ENCODE measurements around the gene APBA1.

Gene APBA1

GRCh38 chr9:69649566-69650250 is 22.5 kb downstream of the APBA1 start:
- no peak for TF ChIP-seq CTCF (IDR thresholded peaks at IDR 0.05; ENCODE audit: borderline replicate concordance, control extremely low read depth, extremely low read depth, insufficient read depth, missing control alignments)
- no peak for DNase-seq (ENCODE audit: low spot score)
- in situ Hi-C loops (cut with MboI; ENCODE audit: low sequenced_read_pairs, unreplicated experiment): loop anchor here (25.0 kb wide), 1 partner anchor 213 kb away; no protein-coding TSS in a partner anchor

DNA sequence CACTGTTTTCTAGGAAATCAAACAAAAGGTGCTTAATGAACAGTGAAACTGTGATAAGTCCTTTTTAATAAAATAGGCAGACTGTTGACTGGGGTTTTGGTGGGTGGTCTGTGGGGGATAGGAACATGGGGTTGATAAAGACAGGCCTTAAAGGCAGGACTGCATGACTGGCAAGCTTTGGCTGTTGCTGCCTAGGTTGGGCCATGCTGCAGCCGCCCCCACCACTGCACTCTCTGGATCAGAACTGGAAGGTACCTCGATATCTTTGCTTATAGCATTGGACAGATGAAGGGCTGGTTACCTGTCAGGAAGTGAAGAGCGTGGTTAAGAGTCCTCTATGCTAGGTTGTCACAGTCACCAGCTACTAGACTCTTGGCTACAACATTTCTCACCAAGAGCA is 24.4 kb downstream of the APBA1 start:
- DNase-seq (ENCODE audit: low spot score): no peak
- in situ Hi-C loops (cut with MboI; ENCODE audit: low sequenced_read_pairs, unreplicated experiment): no loop called here
- no peak for TF ChIP-seq CTCF (IDR thresholded peaks at IDR 0.05; ENCODE audit: borderline replicate concordance, control extremely low read depth, extremely low read depth, insufficient read depth, missing control alignments)

- in situ Hi-C loops (cut with MboI; ENCODE audit: low sequenced_read_pairs, unreplicated experiment): no loop called here
- no peak for TF ChIP-seq CTCF (IDR thresholded peaks at IDR 0.05; ENCODE audit: borderline replicate concordance, control extremely low read depth, extremely low read depth, insufficient read depth, missing control alignments)
- DNase-seq (ENCODE audit: low spot score): no peak
Measured at GRCh38 chr9:69646810-69647209, 25.4 kb downstream of the APBA1 start.

- DNase-seq (ENCODE audit: low spot score): no peak
- TF ChIP-seq CTCF (IDR thresholded peaks at IDR 0.05; ENCODE audit: borderline replicate concordance, control extremely low read depth, extremely low read depth, insufficient read depth, missing control alignments): no peak
- in situ Hi-C loops (cut with MboI; ENCODE audit: low sequenced_read_pairs, unreplicated experiment): no loop called here
Measured at GRCh38 chr9:69645488-69645887, 26.7 kb downstream of the APBA1 start.

DNA sequence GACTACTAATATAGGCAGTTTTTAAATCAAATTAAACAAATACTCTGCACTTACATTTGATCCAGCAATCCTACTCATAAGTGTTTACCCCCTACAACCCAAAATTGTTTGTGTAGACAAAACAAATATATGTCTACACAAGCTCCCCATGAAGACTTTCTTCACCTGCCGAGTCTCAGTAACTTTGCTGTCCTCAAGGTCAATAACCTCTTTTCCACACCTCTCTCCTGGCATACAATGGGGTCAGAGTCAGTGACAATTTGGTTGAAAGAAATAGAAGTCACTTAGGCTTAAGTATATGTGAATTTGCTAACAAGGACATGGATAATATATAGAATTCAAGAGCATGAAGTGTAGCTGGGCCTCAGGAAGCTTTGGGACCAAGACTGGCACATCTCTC is 29.1 kb downstream of the APBA1 start:
- no peak for TF ChIP-seq CTCF (IDR thresholded peaks at IDR 0.05; ENCODE audit: borderline replicate concordance, control extremely low read depth, extremely low read depth, insufficient read depth, missing control alignments)
- in situ Hi-C loops (cut with MboI; ENCODE audit: low sequenced_read_pairs, unreplicated experiment): no loop called here
- DNase-seq (ENCODE audit: low spot score): no peak

- in situ Hi-C loops (cut with MboI; ENCODE audit: low sequenced_read_pairs, unreplicated experiment): no loop called here
- DNase-seq (ENCODE audit: low spot score): no peak
- no peak for TF ChIP-seq CTCF (IDR thresholded peaks at IDR 0.05; ENCODE audit: borderline replicate concordance, control extremely low read depth, extremely low read depth, insufficient read depth, missing control alignments)
Measured at GRCh38 chr9:69637817-69638200, 34.4 kb downstream of the APBA1 start.

All from GM13976 (cell line).